Cardiac fibroblast (primary cell): Measurements from ENCODE around the gene C12orf56.

ENCODE experiments used
- DNase-seq, 2 donors: peaks; one replicate each; pipeline versions ENCODE4 v3.0.0 to v3.0.0-alpha.2; 2010; ENCODE audit warnings: low read depth in 2 of 2
- H3K4me3 ChIP-seq, 2 donors: replicated peaks in 1 of 2; 1 replicate in 1 of 2; 2 replicates in 1 of 2; pipeline ENCODE4 v1.5.1; 2011; ENCODE audit warnings: low read depth in 2 of 2, low read length in 2 of 2, mild to moderate bottlenecking in 2 of 2, moderate library complexity in 1 of 2
- CTCF ChIP-seq: IDR thresholded peaks from one replicate; pipeline ENCODE4 v1.5.1; 2011; ENCODE audit warnings: low read depth, mild to moderate bottlenecking, low read length, inconsistent platforms

C12orf56 gene

GRCh38 chr12:64268409-64268808, 122.1 kb downstream of the C12orf56 start:
- no peak for DNase-seq
- TF ChIP-seq CTCF, result no peak
- H3K4me3 ChIP-seq, result no peak overlapping the region

GRCh38 chr12:64265839-64266238, 124.7 kb downstream of the C12orf56 start:
- DNase-seq, result no peak
- no peak for TF ChIP-seq CTCF
- H3K4me3 ChIP-seq, result no peak overlapping the region

- no peak for DNase-seq
- no peak for TF ChIP-seq CTCF
- H3K4me3 ChIP-seq, result no peak overlapping the region
Observed at GRCh38 chr12:64261813-64262212, 128.7 kb downstream of the C12orf56 start.

- no peak overlapping the region for H3K4me3 ChIP-seq
- no peak for DNase-seq
- no peak for TF ChIP-seq CTCF
Observed at GRCh38 chr12:64258576-64258975, 132.0 kb downstream of the C12orf56 start.

GRCh38 chr12:64256166-64256800, 134.3 kb downstream of the C12orf56 start:
- peak; percentile 78 to 85 for DNase-seq
- H3K4me3 ChIP-seq, result no peak overlapping the region
- TF ChIP-seq CTCF, result peak; percentile 54

GRCh38 chr12:64255249-64255648, 135.3 kb downstream of the C12orf56 start:
- TF ChIP-seq CTCF, result no peak
- H3K4me3 ChIP-seq, result no peak overlapping the region
- no peak for DNase-seq

GRCh38 chr12:64253356-64253755, 137.2 kb downstream of the C12orf56 start:
- H3K4me3 ChIP-seq, result no peak overlapping the region
- no peak for DNase-seq
- TF ChIP-seq CTCF, result no peak
